ENCODE measurements around the gene ATG2B. TPM values are rescaled to one million over a fixed set of nuclear protein-coding genes. Genes with fewer than 3 reads are reported as not detected.

The ATG2B gene
- total and polyA plus RNA-seq, 9 of the 15 experiments (the other 6 are each of a cell fraction or from before 2014, with no cell fraction given): 0.83 to 12.9 (median 8.7) TPM

- Histone ChIP-seq H2AFZ (ENCODE audit: low read depth, low read length) (no peak overlapping the region), H3K4me2 (ENCODE audit: insufficient read depth, low read length) (no peak overlapping the region), H3K9ac (ENCODE audit: insufficient read depth in 1 of 2, low read depth in 2 of 2, low read length in 2 of 2) (no peak overlapping the region), H3K9me3 (replicated peaks; ENCODE audit: control insufficient read depth, insufficient read depth, low read depth, low read length) (no peaks in the 10 kb centered on the region), H3K27me3 (ENCODE audit: control insufficient read depth in 2 of 2, insufficient read depth in 2 of 2, low read length in 2 of 2) (peaks cover 9 to 54% of the 10 kb centered on the region in 2 experiments), H3K9me1 (ENCODE audit: control insufficient read depth, insufficient read depth, low read length) (no peaks in the 10 kb centered on the region), H3K4me3 (no peak overlapping the region), H4K20me1 (replicated peaks; ENCODE audit: control insufficient read depth, insufficient read depth, low read length) (no peaks in the 10 kb centered on the region), H3K79me2 (ENCODE audit: control insufficient read depth, insufficient read depth, low read length) (no peaks in the 10 kb centered on the region), H3K4me1 (replicated peaks in 1 of 2; ENCODE audit: control insufficient read depth in 2 of 2, insufficient read depth in 2 of 2, low read length in 2 of 2) (peaks cover 0 to 4% of the 10 kb centered on the region in 2 experiments; a peak in 2 of 5 replicates), H3K27ac (ENCODE audit: extremely low read depth, low read depth, low read length) (no peak overlapping the region), H3K36me3 (ENCODE audit: control insufficient read depth, insufficient read depth, low read length) (no peaks in the 10 kb centered on the region)
- in situ Hi-C loops (cut with MboI): loop anchor here (10.0 to 25.0 kb wide), 2 partner anchors 151 to 703 kb away; no protein-coding TSS in a partner anchor
- FAIRE-seq: no peak
- no TSS peak for BruUV-seq (replicated peaks)
- ATAC-seq: no peak
- no peak for TF ChIP-seq FUS (optimal IDR thresholded peaks at IDR 0.05; ENCODE audit: low read depth, low read length)
- TF ChIP-seq FOXA3 (CRISPR knock-in tag; conservative IDR thresholded peaks at IDR 0.05 in 1 of 2, IDR thresholded peaks at IDR 0.05 in 1 of 2): no peak
- no peak for TF ChIP-seq ZFPM2 (CRISPR knock-in tag; IDR thresholded peaks at IDR 0.05)
- no peak for TF ChIP-seq CTCF (IDR thresholded peaks at IDR 0.05 in 2 of 3, conservative IDR thresholded peaks at IDR 0.05 in 1 of 3; ENCODE audit: insufficient read depth in 2 of 3, low read depth in 1 of 3, low read length in 3 of 3)
- no peak for TF ChIP-seq RB1 (IDR thresholded peaks at IDR 0.05; ENCODE audit: low read depth)
- TF ChIP-seq SRSF7 (optimal IDR thresholded peaks at IDR 0.05; ENCODE audit: low read depth, low read length): no peak
- TF ChIP-seq NKRF (IDR thresholded peaks at IDR 0.05; ENCODE audit: borderline replicate concordance): no peak
- no peak for TF ChIP-seq SRSF1 (IDR thresholded peaks at IDR 0.05; ENCODE audit: low read depth, low read length)
- TF ChIP-seq MCM5 (IDR thresholded peaks at IDR 0.05; ENCODE audit: low read depth): no peak
- ChIA-PET CTCF (ENCODE audit: low intra/inter-chr PET ratio) (no interaction called here), POLR2A (interaction anchor here (0.6 kb wide), 1 partner anchor 253 kb away, joined by 3 read pairs; no protein-coding TSS in a partner anchor)
- WGBS (ENCODE audit: insufficient coverage, low coverage, missing lambda C conversion rate): 0% methylated on average over 14 of the region's 16 CpGs
- DNase-seq (ENCODE audit: extremely low read depth in 1 of 4, low spot score in 3 of 4): no peak
- intact Hi-C loops (cut with micrococcal nuclease): no loop called here
These were observed 97.6 kb downstream of the ATG2B start for GRCh38 chr14:96265383-96266095.
